Astrocyte of the cerebellum (primary cell): Measurements from ENCODE around the gene ZNF283.
"Not testable (repeated sequence)": the region's sequence is repeated elsewhere in the genome, so short reads cannot be mapped to it uniquely, and the experiment has no call there.

ENCODE experiments used
- DNase-seq: peaks from one replicate; pipeline ENCODE4 v3.0.0-alpha.2; 2011; ENCODE audit warnings: low read depth
- H3K4me3 ChIP-seq: 2 replicates; pipeline ENCODE4 v1.5.1; 2011; ENCODE audit warnings: mild to moderate bottlenecking, low read depth, low read length, moderate library complexity
- in situ Hi-C: cut with HindIII; loops from 2 replicates; pipeline ENCODE4 v1.10.0; 2017; ENCODE audit warnings: low sequenced_read_pairs
- TF ChIP-seq, protein P1 (sequence below): IDR thresholded peaks from 2 replicates; pipeline ENCODE4 v1.5.1; 2012; ENCODE audit warnings: low read length, low read depth, moderate library complexity, mild to moderate bottlenecking; ENCODE audit errors: missing control alignments

ZNF283 gene

DNA sequence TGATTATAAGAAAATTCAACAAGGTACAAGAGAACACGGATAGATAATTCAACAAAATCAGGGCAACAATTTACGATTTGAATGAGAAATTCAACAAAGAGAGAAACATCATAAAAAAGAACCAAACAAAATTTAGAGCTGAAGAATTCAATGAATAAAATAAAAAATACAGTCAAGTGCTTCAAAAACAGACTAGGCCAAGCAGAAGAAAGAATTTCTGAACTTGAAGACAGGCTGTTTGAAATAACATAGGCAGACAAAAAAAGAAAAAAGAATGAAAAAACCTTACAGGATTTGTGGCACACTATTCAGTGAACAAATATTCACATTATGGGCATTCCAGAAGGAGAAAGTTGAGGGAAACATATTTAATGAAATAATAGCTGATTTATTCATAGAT, 31.1 kb downstream of the ZNF283 start:
- H3K4me3 ChIP-seq: no peak overlapping the region
- no peak for DNase-seq
- TF ChIP-seq, protein P1, sequence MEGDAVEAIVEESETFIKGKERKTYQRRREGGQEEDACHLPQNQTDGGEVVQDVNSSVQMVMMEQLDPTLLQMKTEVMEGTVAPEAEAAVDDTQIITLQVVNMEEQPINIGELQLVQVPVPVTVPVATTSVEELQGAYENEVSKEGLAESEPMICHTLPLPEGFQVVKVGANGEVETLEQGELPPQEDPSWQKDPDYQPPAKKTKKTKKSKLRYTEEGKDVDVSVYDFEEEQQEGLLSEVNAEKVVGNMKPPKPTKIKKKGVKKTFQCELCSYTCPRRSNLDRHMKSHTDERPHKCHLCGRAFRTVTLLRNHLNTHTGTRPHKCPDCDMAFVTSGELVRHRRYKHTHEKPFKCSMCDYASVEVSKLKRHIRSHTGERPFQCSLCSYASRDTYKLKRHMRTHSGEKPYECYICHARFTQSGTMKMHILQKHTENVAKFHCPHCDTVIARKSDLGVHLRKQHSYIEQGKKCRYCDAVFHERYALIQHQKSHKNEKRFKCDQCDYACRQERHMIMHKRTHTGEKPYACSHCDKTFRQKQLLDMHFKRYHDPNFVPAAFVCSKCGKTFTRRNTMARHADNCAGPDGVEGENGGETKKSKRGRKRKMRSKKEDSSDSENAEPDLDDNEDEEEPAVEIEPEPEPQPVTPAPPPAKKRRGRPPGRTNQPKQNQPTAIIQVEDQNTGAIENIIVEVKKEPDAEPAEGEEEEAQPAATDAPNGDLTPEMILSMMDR: no peak
- in situ Hi-C loops: no loop called here

GRCh38 chr19:43866923-43867322, 39.8 kb downstream of the ZNF283 start:
- H3K4me3 ChIP-seq, in situ Hi-C loops, DNase-seq: not testable (repeated sequence)

DNA sequence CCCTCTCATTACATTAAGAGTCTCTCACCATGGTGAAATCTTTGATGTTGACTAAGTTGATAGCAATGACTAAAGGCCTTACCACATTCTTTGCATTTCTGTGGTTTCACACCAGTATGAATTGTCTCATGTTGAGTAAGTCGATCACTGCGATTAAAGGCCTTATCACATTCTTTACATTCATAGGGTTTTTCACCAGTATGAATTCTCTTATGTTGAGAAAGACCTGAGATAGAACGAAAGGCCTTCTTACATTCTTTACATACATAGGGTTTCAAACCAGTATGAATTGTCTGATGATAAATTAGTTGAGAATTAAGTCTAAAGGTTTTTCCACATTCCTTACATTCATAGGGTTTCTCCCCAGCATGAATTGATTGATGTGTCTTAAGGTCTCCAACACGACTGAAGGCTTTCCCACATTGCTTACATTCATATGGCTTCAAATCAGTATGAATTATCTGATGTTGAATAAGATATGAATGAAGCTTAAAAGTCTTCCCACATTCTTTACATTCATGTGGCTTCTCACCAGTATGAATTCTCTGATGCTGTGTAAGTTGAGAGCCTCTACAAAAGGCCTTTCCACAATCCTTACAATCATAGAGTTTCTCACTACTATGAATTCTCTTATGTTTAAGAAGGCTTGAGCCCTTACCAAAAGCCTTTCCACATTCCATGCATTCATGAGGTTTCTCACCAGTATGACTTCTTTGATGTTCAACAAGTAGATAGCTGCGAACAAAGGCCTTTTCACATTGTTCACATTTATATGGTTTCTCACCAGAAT, 45.6 kb downstream of the ZNF283 start:
- TF ChIP-seq, protein P1: no peak
- DNase-seq: no peak
- no peak overlapping the region for H3K4me3 ChIP-seq
- in situ Hi-C loops: no loop called here

- in situ Hi-C loops: no loop called here
- H3K4me3 ChIP-seq: no peak overlapping the region
- TF ChIP-seq, protein P1: no peak
Observed at GRCh38 chr19:43880483-43880882, 53.4 kb downstream of the ZNF283 start.

DNA sequence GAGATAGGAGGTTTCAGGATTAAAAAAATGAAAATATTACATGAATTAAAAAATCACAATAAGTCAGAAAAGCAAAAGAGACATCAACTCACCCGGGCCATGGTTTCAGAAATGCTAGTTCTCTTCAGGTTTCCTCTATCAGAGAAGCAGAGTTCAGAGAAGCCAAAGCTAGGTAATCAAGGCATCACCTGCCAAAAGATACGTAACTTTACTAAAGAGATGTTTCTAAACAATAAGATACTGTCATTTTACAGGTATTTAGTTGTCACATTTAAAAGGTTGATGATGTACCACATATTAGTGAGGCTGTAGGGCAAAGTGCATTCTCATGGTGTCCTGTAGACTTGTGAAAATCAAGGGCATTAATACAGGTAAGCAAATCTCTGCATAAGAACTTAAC, 56.7 kb downstream of the ZNF283 start, which contains the start of gene ZNF404:
TSS of gene ZNF404 (minus strand) at position 101 of the 400 bp plus-strand sequence.
- in situ Hi-C loops: no loop called here
- no peak for DNase-seq
- TF ChIP-seq, protein P1: no peak
- H3K4me3 ChIP-seq: no peak within 1 kb of the TSS

More at GRCh38 chr19:43880483-43880882, 53.4 kb downstream of the ZNF283 start:
- DNase-seq: no peak

DNA sequence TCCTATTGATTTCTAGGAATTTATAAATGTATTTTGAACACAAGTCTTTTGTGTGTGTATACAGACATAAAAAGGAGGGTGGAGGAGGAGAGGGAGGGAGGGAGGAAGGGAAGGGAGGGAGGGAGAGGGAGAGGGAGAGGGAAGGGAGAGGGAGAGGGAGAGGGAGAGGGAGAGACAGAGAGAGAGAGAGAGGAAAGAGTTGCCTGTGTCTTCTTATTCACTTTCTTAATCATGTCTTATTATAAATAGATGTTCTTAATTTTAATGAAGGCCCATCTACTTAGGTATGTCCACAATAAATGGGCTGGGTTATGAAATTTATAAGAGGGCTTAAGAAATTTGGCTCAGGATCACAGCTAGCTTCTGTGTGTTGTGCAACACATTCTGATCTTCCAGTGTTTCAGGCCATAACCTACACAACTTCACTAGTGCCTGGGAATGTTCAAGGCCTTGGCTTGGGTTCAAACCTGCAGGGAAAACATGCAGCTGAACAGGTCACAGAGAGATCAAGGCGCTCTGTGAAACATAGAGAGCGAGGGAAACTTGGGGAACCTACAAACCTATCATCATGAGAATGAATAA, 68.7 kb downstream of the ZNF283 start:
- no peak overlapping the region for H3K4me3 ChIP-seq
- TF ChIP-seq, protein P1: no peak
- in situ Hi-C loops: no loop called here
- DNase-seq: no peak
